ENCODE measurements around the gene LGALS12.

LGALS12 gene

DNA sequence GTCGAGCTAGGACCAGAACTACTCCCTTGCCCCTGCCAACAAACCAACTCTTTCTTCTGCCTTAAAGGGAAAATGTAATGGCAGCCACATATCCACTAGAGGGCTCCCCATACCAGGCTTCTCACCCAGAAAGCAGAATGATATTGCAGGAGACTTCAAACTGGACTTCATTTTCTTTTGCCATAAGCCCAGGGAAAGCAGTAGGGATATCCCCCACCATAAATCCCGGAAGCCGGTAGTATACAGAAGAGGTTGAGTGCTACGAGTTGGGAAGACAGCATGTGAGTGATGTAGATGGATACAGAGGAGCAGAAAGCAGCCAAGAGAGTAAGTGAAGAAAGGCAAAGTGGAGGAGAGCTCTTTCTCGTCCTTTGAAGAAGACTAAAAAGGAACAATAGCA lies 27.0 kb upstream of the LGALS12 start:
- DNase-seq (ENCODE audit: low read depth), result peak; percentile 78
- peak; percentile 97 for TF ChIP-seq CTCF (conservative IDR thresholded peaks at IDR 0.05; ENCODE audit: control insufficient read depth, insufficient read depth, low read depth, low read length)
- no peak overlapping the region for H3K4me3 ChIP-seq (ENCODE audit: control insufficient read depth, low read depth, low read length)

- no peak for TF ChIP-seq CTCF (conservative IDR thresholded peaks at IDR 0.05; ENCODE audit: control insufficient read depth, insufficient read depth, low read depth, low read length)
- DNase-seq (ENCODE audit: low read depth), result no peak
- H3K4me3 ChIP-seq (ENCODE audit: control insufficient read depth, low read depth, low read length), result no peak overlapping the region
Observed at GRCh38 chr11:63480039-63480438, 25.8 kb upstream of the LGALS12 start.

DNA sequence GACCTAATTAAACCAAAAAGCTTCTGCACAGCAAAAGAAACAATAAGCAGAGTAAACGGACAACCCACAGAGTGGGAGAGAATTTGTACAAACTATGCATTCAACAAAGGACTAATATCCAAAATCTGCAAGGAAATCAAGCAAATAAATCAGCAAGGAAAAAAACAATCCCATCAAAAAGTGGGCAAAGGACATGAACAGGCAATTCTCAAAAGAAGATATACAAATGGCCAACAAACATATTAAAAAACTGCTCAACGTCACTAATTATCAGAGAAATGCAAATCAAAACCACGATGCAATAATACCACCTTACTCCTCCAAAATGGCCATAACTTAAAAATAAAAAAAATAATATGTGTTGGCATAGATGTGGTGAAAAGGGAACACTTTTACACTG lies 20.1 kb upstream of the LGALS12 start:
- no peak for DNase-seq (ENCODE audit: low read depth)
- no peak overlapping the region for H3K4me3 ChIP-seq (ENCODE audit: control insufficient read depth, low read depth, low read length)
- no peak for TF ChIP-seq CTCF (conservative IDR thresholded peaks at IDR 0.05; ENCODE audit: control insufficient read depth, insufficient read depth, low read depth, low read length)

DNA sequence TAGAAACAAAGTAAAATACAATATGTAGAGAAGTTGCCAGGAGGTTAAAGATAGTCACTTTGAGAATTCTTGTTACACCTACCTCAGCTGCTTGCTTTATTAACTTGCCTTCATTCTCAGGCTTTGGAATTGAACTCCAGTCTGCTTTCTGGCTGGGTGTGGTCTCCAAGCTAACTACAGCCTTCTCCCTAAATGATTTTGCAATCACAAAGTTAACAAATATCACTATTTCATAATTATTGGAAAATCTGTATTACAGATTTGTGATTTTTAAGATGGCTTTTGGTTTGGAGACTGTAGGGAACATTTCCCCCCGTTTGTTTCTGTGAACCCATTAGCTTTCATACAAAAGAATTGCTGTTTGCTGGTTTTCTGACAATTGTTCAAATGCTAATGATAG lies 17.1 kb upstream of the LGALS12 start:
- no peak overlapping the region for H3K4me3 ChIP-seq (ENCODE audit: control insufficient read depth, low read depth, low read length)
- TF ChIP-seq CTCF (conservative IDR thresholded peaks at IDR 0.05; ENCODE audit: control insufficient read depth, insufficient read depth, low read depth, low read length), result no peak
- DNase-seq (ENCODE audit: low read depth), result no peak

DNA sequence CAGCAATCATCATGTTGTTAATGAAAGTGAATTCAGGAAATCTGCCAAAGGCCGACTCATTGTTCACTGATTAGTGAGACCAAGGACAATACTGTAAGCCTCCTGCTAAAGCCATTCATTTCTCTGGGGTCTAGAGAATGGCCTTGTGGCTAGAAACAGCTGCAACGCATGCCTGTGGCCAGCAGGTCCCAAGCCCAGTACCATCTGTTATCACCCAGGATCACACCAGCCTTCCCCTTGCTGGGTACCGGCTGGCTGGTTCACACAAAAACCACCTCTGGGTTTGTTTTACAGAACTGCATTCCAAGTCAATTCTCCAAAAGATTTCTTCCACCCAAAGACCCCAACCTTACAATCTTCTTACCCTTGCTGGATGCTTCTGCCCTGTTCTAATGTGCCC lies 16.0 kb upstream of the LGALS12 start:
- TF ChIP-seq CTCF (conservative IDR thresholded peaks at IDR 0.05; ENCODE audit: control insufficient read depth, insufficient read depth, low read depth, low read length), result no peak

GRCh38 chr11:63490551-63491239 lies 15.2 kb upstream of the LGALS12 start, which contains the start of gene PLAAT5:
TSS of gene PLAAT5 (minus strand) at chr11:63491167. CDS start at chr11:63491034, 133 bp downstream.
- H3K4me3 ChIP-seq (ENCODE audit: control insufficient read depth, low read depth, low read length), result peak within 1 kb of the TSS; percentile 36
- no peak for TF ChIP-seq CTCF (conservative IDR thresholded peaks at IDR 0.05; ENCODE audit: control insufficient read depth, insufficient read depth, low read depth, low read length)
- no peak for DNase-seq (ENCODE audit: low read depth)

More for the DNA sequence above, 16.0 kb upstream of the LGALS12 start:
- no peak overlapping the region for H3K4me3 ChIP-seq (ENCODE audit: control insufficient read depth, low read depth, low read length)
- peak; percentile 26 for DNase-seq (ENCODE audit: low read depth)

All from fibroblast of mammary gland (primary cell).